HG02642 (cell line): ENCODE data around the gene GPAT3.
"Not testable (repeated sequence)": the region's sequence is repeated elsewhere in the genome, so short reads cannot be mapped to it uniquely, and the experiment has no call there.

ENCODE experiments used
- ATAC-seq: cut with Tn5 transposase; IDR thresholded peaks from one replicate; pipeline ENCODE4 v1.9.1; 2021; ENCODE audit warnings: mild to moderate bottlenecking; ENCODE audit not compliant: unreplicated experiment, poor library complexity

The GPAT3 gene

GRCh38 chr4:83535520-83536361 lies at the start of gene GPAT3:
Gene GPAT3, plus strand, starts transcription at chr4:83536108. Its CDS starts 515 bp downstream, at chr4:83536623.
- peak; percentile 79 for ATAC-seq

GRCh38 chr4:83486457-83487129 lies 49.3 kb upstream of the GPAT3 start:
- no peak for ATAC-seq

DNA sequence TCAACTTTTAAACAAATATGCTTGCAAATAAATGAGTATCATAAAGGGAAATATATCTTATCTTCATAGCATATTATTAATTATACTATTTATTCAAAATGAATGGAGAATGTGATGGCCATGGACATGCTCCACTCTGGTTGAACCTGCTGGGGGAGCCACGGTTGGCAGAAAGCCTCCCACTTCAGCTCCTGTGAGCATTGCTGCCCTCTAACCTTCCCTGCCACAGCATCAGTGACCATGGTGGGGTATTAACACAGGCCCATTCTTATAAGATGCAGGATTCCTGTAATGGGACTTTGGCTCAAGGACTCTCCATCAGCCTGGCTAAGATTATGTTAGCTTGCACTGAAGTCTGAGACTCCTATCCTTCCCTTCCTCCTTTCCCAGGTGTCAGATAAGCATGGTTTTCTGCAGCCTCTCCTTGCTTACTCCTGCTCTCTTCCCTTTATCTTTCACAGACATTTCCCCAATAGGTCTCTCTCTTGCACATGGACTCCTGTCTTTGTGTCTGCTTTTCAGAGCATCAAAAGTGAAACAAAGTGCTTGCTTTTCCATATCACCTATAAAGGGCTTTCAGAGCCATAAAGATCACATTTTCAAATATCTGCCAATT lies 46.1 kb upstream of the GPAT3 start:
- no peak for ATAC-seq

- ATAC-seq: peak; percentile 78
These were observed 44.9 kb upstream of the GPAT3 start for GRCh38 chr4:83490876-83491450.

DNA sequence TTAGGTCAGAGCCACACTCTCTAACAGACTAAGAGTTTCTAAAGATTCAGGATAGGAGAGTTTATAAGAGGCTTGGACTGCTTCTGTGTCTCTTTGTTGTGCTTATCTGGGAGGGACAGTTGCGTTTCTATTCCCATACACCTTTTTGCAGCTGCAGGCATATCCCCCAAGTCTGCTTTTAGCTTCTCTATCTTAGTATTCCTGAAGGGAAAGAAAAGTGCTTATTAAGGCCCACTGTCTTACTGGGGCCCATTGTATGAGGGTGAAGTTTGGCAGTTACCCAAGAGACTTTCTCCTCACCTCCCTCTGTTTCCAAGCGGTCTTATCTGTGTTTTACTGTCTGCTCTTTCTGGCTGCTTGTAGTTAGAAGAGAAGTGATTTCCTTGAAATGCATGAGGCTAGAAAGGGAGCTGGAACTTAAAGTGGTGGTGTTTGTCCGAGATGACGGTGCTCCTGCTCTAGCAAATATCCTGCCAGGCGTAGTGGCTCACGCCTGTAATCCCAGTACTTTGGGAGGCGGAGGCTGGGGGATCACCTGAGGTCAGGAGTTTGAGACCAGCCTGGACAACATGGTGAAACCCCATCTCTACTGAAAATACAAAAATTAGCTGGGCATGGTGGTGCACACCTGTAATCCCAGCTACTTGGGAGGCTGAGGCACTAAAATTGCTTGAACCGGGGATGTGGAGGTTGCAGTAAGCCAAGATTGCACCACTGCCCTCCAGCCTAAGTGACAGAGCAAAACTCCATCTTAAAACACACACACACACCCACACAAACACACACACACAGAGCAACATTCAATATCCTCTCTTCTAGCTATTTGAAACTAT lies 39.6 kb upstream of the GPAT3 start:
- not testable (repeated sequence) for ATAC-seq

DNA sequence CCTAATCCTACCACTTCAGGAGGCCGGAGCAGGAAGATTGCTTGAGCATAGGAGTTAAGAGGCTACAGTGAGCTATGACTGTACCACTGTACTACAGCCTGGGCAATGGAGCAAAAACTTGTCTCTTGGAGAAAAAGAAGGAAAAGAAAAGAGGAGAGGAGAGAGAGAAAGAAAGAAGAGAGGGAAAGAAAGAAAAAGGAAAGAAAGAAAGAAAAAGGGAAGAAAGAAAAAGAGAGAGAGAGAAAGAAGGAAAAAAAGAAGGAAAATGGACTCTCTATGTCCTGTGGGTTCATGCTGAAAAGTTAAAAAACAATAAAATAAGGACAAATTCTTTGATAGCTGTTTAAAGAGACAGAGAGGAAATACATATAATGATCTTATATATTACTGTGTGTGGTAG lies 37.7 kb upstream of the GPAT3 start:
- ATAC-seq: no peak

GRCh38 chr4:83501671-83502070 lies 34.2 kb upstream of the GPAT3 start:
- not testable (repeated sequence) for ATAC-seq

DNA sequence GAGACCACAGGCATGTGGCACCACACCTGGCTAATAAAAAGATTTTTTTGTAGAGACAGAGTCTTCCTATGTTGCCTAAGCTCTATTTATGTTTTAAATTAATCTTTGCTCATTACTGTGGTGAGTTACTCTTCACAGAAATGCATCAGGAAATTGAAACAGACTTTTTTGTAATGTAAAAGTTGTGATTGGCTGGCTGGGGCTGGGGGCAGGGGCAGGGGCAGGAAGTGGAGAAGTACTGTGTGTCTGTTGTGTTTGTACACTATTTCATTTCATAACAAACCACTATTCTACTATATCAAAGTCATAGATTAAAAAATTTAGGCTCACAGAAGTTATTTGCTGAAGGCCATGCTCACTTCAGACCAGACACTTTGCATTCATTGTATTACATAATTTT lies 31.9 kb upstream of the GPAT3 start:
- no peak for ATAC-seq

- no peak for ATAC-seq
These were observed 31.4 kb upstream of the GPAT3 start for GRCh38 chr4:83504503-83504902.

DNA sequence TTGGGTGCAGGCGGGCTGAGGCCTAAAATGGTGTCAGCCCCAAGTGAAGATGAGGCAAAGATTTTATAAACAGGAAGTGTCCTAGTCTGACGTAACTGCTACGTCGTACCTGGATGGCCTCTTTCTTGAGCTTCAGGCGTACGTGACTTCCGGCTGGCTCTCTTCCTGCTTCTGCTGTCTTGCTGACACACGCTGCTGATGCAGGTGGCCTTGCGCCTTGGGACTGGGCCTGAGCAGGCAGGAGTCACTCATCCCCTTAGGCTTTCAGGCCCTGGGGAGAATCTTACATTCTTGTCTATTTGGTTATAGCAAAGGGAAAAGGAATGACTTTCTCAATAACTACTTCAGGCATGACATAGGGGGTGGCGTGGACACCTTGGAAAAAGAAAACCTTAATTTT lies 30.9 kb upstream of the GPAT3 start:
- ATAC-seq: no peak

- not testable (repeated sequence) for ATAC-seq
These were observed 26.7 kb upstream of the GPAT3 start for GRCh38 chr4:83509156-83509585.

GRCh38 chr4:83510442-83510841 lies 25.5 kb upstream of the GPAT3 start:
- no peak for ATAC-seq

- ATAC-seq: no peak
These were observed 19.7 kb upstream of the GPAT3 start for GRCh38 chr4:83516042-83516772.

DNA sequence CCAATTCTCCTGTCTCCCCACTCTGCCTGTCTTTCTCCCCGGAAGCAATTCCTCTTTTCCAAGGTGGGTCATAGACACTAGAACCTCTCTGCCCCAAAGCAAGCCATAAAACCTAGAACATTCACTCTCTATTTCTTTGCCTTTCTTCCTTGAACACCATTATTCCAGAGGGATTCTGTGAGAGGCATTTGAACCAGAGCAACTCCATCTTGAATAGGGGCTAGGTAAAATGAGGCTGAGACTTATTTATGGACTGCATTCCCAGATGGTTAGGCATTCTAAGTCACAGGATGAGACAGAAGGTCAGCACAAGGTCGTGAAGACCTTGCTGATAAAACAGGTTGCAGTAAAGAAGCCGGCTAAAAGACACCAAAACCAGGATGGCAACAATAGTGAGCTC lies 13.7 kb upstream of the GPAT3 start:
- ATAC-seq: no peak

DNA sequence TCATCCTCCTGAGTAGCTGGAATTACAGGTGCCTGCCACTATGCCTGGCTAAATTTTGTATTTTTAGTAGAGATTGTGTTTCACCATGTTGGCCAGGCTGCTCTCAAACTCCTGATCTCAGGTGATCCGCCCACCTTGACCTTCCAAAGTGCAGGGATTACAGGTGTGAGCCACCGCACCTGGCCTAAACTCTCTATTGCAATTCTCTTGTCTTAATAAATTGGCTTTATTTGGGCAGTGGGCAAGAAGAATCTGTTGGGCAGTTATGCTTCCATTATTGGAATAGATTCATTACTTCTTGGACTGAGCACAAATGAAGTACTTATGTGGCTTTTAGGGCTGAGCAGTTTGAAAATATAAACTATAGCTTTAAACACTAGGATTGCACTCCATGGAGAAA lies 8.2 kb upstream of the GPAT3 start:
- no peak for ATAC-seq

DNA sequence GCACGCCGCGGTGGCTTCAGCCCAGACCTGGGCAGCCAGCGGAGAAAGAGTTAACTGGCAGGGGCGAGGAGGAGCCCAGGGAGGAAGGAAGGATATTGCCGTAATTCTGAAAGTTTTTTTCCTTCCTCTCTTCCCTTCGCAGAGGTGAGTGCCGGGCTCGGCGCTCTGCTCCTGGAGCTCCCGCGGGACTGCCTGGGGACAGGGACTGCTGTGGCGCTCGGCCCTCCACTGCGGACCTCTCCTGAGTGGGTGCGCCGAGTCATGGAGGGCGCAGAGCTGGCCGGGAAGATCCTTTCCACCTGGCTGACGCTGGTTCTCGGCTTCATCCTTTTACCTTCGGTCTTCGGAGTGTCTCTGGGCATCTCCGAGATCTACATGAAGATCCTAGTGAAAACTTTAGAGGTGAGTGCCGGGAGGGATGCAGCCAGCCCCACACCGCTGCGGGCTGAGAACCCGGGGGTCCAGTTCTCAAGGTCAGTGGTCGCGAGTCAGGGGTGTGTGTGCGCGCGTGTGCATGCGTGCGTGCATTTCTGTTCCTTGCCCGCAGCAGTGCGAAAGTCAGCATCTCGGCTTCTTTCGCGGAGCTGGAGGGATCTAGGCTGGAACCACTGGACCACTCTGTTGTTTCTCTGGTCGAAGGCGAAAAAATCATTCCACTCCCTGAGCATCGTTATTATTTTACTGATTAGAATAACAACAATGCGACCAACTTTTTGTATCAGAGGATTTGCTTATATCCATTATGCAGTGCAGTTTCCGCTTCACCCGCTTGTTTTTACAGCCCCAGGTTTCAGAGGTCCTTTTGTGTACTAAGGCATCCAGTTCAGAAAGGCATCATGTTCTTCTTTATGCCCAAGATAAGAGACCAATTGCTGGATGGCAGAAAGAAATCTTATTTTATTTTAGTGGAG lies 709 bp downstream of the GPAT3 start:
- ATAC-seq: peak; percentile 22

- no peak for ATAC-seq
These were observed 6.3 kb downstream of the GPAT3 start for GRCh38 chr4:83542225-83542624.

- ATAC-seq: no peak
These were observed 10.9 kb downstream of the GPAT3 start for GRCh38 chr4:83546786-83547185.
